ENCODE results near the gene SLX4IP.

DNA sequence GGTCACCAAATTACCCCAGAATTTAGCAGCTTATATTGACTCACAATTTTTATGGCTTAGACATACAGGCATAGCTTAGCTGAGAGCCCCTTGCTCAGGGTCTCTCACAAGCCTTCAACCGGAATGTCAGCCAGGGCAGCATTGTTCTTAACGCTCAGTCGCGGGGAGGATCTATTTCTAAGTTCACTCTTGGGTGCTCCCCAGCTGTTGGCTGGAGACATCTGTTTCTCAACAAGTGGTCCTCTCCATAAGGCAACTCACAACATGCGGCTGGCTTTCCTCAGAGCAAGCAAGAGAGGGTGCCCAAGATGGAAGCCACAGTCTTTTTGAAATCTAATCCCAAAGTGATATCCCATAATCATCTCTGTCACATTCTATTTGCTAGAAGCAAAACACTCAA is 46.6 kb downstream of the SLX4IP start:
- no peak for TF ChIP-seq POLR2A (IDR thresholded peaks at IDR 0.05)
- TF ChIP-seq, protein P1, sequence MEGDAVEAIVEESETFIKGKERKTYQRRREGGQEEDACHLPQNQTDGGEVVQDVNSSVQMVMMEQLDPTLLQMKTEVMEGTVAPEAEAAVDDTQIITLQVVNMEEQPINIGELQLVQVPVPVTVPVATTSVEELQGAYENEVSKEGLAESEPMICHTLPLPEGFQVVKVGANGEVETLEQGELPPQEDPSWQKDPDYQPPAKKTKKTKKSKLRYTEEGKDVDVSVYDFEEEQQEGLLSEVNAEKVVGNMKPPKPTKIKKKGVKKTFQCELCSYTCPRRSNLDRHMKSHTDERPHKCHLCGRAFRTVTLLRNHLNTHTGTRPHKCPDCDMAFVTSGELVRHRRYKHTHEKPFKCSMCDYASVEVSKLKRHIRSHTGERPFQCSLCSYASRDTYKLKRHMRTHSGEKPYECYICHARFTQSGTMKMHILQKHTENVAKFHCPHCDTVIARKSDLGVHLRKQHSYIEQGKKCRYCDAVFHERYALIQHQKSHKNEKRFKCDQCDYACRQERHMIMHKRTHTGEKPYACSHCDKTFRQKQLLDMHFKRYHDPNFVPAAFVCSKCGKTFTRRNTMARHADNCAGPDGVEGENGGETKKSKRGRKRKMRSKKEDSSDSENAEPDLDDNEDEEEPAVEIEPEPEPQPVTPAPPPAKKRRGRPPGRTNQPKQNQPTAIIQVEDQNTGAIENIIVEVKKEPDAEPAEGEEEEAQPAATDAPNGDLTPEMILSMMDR (IDR thresholded peaks at IDR 0.05) = no peak

Data from adrenal gland (tissue), 5 donors.